Left ventricle myocardium superior (tissue), 1 donor: ENCODE measurements around the gene RAB11A. TPM values are rescaled to one million over a fixed set of nuclear protein-coding genes. Genes with fewer than 3 reads are reported as not detected.
"Not testable (repeated sequence)": the region's sequence is repeated elsewhere in the genome, so short reads cannot be mapped to it uniquely, and the experiment has no call there.

Experiments used
- ATAC-seq: fragments of 200-7000 bp; cut with Tn5 transposase; one replicate; pipeline ENCODE4 v1.9.1; 2020; ENCODE audit warnings: mild to moderate bottlenecking, moderate library complexity
- DNase-seq: peaks from one replicate; pipeline ENCODE4 v3.0.0-alpha.2; 2020
- intact Hi-C: fragments of 100-400 bp; cut with micrococcal nuclease; formaldehyde crosslinking; loops from one replicate; pipeline ENCODE4 v1.11.0; 2022
- total RNA-seq: library from RNA; stranded (reverse); fragmentation: NEBNext Ultra II Directional; extraction: Animal tissue kit (Norgen Biotek cat#: 25700); gene quantifications from one replicate; pipeline ENCODE4 v1.2.1, GENCODE V29; 2021
- donor health status: DM: no; HTN: yes; CAD: no; lungs with severe emphysema.

RAB11A gene
- total RNA-seq, 1 donor from 2014 or later = 137 TPM

DNA sequence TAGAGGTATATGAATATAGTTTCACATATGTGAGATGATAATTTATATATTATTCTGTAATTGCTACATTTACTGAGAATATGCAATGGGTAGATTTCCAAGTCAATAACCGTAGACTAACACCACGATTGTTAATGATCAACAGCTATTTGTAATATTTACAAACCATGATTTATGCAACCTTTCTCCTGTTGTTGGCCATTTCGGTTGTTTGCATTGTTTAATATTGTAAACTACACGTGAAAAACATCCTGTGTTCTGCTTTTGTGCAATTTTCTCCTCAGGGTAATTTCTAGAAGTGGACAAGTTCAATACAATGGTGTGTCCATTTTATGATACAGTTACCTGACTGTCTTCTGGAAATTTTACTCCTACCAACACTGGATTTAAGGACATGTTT is 29.3 kb upstream of the RAB11A start:
- ATAC-seq (no peak), DNase-seq (no peak)
- intact Hi-C loops = no loop called here

- DNase-seq = no peak
- ATAC-seq = peak; percentile 53
- intact Hi-C loops = no loop called here
Observed at GRCh38 chr15:65841121-65841930, 28.0 kb upstream of the RAB11A start.

DNA sequence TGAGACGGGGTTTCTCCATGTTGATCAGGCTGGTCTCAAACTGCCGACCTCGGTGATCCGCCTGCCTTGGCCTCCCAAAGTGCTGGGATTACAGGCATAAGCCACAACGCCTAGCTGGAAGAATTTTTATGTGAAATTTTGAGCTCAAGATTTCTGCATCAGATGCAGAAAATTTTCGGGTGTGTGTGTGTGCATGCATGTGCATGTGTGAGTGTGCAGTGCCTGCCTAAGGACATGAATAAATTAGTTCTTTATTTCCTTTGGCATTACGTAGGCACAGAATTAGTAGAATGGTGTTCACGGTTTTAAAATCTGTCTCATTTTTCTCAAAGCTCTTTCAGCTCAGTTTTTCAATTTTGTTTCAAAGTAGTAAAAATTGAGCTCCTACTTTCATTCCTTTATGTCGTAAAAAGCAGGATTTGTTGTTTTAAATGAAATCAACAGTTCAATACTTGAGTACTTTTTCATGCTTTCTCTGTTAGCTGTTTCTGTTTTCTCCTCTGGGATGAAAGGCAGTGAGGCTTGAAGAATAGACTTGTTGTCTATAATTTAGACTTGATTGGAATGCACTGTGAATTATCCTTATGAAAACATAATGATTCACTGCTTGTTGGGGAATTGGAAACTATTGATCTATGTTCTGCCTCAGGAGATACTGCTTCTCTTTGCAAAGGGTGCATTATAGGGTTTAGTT is 23.3 kb upstream of the RAB11A start:
- ATAC-seq (no peak), DNase-seq (no peak)
- intact Hi-C loops = no loop called here

DNA sequence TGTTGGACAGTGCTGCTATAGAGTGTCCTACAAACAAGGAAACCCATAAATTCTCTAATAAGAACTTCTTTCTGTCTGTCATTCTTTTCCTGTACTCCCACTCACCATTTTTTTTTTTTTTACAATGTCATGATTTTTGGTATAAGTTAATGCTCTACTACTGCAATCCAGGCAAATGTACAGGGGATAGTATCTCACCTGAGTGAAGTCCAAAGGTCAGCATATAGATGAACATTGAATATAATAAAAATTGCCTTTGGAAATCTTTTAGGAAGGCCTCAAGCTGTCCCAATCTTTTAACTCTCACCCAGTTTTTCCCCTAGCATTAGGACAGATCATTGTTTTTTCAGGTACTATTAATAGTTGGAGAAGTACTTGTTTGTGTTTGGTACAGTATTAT is 21.3 kb upstream of the RAB11A start:
- DNase-seq = no peak
- no peak for ATAC-seq
- intact Hi-C loops = no loop called here

DNA sequence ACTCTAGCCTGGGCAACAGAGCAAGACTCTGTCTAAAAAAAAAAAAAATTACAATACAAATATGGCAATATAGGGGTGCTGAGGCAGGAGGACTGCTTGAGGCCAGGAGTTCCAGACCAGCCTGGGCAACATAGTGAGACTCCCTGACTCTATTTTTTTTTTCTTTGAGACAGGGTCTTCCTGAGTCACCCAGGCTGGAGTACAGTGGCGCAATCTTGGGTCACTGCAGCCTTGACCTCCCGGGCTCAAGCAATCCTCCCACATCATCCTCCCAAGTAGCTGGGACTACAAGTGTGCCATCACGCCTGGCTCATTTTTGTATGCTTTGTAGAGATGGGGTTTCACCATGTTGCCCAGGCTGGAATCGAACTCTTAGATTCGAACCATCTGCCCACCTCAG is 17.3 kb upstream of the RAB11A start:
- no peak for ATAC-seq
- DNase-seq = no peak
- intact Hi-C loops = no loop called here

DNA sequence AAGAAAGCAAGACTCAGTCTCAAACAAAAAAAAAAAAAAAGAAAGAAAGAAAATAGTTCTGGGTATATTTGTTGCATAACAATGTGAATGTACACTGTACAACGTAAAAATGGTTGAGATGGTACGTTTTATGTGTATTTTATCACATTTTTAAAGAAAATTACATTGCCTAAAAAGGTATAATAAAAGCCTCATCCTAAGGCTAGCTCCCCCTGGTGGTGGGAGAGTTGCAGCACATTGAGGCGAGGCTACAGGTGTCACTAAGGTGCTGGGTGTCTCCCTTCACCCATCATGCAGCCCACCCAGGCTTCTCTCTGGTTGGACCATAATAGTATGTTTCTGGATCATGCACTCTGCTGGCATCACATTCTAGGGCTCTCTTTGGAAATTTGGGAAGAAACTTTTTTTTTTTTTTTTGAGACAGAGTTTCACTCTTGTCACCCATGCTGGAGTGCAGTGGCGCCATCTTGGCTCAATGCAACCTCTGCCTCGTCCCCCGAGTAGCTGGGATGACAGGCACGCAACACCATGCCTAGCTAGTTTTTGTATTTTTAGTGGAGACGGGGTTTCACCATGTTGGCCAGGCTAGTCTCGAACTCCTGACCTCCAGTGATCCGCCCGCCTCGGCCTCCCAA is 12.4 kb upstream of the RAB11A start:
- peak; percentile 51 for ATAC-seq
- DNase-seq = peak; percentile 75
- intact Hi-C loops = no loop called here

GRCh38 chr15:65857718-65858402 is 11.4 kb upstream of the RAB11A start:
- no peak for ATAC-seq
- intact Hi-C loops = no loop called here
- DNase-seq = no peak

- peak; percentile 44 for ATAC-seq
- intact Hi-C loops = no loop called here
- no peak for DNase-seq
Observed at GRCh38 chr15:65862682-65863081, 6.6 kb upstream of the RAB11A start.

DNA sequence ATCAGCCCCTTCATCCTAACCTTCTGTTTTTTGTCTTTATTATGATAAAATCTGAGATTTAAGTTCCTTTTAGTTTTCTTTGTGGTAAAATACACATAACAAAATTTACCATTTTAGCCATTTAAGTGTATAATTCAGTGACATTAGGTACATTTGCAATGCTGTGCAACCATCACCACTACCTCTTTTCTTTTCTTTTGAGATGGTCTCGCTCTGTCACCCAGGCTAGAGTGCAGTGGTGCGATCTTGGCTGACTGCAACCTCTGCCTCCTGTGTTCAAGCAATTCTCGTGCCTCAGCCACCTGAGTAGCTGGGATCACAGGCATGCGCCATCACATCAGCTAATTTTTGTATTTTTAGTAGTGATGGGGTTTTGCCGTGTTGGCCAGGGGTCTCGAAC is 6.2 kb upstream of the RAB11A start:
- ATAC-seq = no peak
- intact Hi-C loops = no loop called here
- DNase-seq = no peak

- intact Hi-C loops = no loop called here
- no peak for ATAC-seq
- DNase-seq = no peak
Observed at GRCh38 chr15:65867244-65867643, 2.0 kb upstream of the RAB11A start.

DNA sequence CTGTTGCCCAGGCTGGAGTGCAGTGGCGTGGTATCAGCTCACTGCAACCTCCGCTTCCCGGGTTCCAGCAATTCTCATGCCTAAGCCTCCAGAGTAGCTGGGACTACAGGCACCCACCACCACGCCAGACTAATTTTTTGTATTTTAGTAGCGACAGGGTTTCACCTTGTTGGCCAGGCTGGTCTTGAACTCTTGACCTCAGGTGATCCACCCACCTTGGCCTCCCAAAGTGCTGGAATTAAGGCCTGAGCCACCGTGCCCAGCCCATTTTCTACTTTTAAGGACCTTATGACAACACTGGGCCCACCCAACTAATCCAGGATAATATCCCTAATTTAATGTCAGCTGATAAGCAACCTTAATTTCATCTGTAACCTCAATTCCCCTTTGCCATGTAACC is 1.4 kb upstream of the RAB11A start:
- intact Hi-C loops, ATAC-seq, DNase-seq: not testable (repeated sequence)

DNA sequence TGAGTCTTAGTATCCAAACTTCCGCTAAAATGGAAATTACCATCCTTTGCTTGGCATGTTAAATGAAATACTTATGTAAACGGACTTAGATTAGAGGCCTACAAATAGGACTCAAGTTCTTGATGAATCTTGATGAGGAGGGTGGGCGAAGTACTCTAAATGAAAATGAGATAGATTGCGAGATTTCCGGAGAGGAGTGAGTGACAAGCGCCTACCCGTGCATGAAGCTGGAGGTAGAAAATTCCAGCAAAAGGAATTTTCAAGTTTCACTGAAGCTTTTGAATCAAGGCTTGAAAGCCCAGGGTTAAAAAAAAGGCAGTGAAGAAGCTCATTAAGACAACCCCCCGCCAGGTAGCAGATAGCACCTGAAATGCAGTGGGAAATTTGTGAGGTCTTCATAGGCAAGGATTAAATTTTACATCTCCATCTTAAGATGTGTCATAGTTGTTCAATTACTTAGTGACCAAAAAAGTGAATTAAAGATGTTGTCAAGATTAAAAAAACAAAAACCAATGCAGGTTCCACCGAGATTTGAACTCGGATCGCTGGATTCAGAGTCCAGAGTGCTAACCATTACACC is 655 bp upstream of the RAB11A start:
- intact Hi-C loops = no loop called here
- no peak for ATAC-seq
- DNase-seq = no peak

- ATAC-seq (peak; percentile 34), DNase-seq (peak; percentile 43)
- intact Hi-C loops = no loop called here
Observed at GRCh38 chr15:65869954-65870871, 922 bp downstream of the RAB11A start.

DNA sequence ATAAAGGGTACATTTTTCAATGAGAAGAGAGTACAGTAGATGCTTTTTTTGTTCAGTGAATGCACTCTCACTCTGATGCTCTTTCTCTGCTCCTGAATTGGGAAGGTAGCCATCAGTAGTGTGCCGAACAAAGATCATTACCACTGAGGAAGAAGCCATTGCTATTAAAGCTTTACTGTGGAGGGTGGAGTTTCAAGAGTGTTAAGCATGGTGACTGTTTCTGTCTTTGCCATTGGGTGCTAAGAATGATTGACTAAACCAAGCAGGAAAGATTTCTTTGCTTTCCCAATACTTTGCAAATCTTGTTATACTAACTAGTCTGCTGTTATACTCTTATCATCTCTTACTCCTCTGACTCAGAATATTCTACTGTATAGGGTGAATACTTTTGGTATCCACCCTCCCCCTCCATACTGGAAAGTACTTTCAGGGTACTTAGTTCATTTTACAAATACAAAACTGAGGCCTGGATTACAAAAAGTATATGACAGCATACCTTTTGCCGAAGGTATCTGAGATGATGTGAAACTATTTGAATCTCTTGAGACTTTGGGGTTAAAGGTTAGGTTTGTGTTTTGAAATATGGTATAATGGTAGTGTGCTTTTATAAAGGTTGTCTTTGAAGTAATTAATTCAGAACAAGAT is 1.7 kb downstream of the RAB11A start:
- intact Hi-C loops = no loop called here

DNA sequence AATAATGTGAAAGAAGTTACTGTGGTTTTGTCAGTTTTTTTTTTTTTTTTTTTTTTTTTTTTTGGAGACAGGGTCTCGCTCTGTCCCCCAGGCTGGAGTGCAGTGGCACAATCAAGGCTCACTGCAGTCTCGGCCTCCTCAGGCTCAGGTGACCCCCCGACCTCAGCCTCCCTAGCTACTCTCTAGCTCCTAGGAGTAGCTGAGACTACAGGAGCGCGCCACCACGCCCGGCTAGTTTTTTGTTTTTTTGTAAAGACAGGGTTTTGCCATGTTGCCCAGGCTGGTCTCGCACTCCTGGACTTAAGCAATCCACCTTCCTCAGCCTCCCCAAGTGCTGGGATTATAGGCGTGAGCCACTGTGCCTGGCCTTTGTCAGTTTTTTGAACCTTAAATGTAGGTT is 2.6 kb downstream of the RAB11A start:
- intact Hi-C loops, ATAC-seq, DNase-seq: not testable (repeated sequence)

More for the DNA sequence above, 1.7 kb downstream of the RAB11A start:
- DNase-seq (no peak), ATAC-seq (no peak)

DNA sequence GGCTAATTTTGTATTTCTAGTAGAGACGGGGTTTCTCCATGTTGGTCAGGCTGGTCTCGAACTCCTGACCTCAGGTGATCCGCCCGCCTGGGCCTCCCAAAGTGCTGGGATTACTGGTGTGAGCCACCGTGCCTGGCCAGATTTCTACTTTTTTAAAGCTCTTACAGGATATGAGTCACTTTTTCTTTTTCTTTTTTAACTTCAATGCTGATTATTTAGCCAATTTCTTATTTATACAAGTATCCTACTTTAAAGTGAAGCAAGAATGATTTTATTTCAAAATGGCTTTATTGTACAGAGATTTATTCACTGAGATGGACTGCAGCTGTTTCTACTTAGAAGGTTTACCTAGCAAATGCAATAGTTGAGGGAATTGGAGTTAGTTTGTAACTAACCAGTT is 3.3 kb downstream of the RAB11A start:
- DNase-seq, ATAC-seq, intact Hi-C loops: not testable (repeated sequence)

DNA sequence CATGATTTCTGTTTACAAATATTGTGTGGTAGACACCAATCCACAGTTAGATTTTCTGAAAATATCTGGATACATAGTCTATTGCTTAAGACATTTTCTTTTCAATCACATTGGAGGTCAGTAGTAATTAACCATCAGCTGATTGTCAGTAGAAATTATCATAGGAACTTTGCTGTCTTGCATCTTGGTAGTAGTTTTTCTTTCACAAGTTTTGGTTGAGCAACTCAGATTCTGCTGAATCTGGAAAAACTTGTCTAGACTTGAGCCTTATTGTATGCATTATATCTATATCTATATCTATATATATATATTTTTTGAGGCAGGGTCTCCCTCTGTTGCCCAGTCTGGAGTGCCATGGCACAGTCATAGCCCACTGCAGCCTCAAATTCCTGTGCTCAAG is 4.0 kb downstream of the RAB11A start:
- DNase-seq (no peak), ATAC-seq (no peak)
- intact Hi-C loops = no loop called here

- no peak for ATAC-seq
- intact Hi-C loops = no loop called here
- no peak for DNase-seq
Observed at GRCh38 chr15:65875458-65875857, 6.2 kb downstream of the RAB11A start.
